ENCODE measurements around the gene BANK1.

BANK1 gene

DNA sequence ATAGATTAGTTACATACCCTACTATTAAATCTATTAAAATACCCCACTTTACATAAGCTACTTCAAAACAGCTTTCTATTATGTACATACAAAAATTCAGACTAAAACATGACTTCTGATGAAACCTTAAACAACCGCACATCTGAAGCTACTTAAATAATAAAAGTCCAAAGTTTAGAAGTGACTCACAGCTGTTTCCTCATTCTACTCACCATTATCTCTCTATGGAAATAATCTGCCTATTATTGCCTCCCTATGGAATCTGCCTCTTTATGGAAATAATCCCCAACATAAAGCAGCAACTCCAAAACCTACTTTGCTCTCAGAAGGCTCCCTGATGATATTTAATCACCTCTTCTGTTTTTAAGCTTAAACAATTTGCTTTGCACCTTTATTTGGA lies 15.7 kb upstream of the BANK1 start (continued):
- TF ChIP-seq, protein P1, sequence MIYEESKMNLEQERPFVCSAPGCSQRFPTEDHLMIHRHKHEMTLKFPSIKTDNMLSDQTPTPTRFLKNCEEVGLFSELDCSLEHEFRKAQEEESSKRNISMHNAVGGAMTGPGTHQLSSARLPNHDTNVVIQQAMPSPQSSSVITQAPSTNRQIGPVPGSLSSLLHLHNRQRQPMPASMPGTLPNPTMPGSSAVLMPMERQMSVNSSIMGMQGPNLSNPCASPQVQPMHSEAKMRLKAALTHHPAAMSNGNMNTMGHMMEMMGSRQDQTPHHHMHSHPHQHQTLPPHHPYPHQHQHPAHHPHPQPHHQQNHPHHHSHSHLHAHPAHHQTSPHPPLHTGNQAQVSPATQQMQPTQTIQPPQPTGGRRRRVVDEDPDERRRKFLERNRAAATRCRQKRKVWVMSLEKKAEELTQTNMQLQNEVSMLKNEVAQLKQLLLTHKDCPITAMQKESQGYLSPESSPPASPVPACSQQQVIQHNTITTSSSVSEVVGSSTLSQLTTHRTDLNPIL (CRISPR knock-in tag; IDR thresholded peaks at IDR 0.05; ENCODE audit: low read depth): no peak
- TF ChIP-seq CSDC2 (CRISPR knock-in tag; IDR thresholded peaks at IDR 0.05): no peak

DNA sequence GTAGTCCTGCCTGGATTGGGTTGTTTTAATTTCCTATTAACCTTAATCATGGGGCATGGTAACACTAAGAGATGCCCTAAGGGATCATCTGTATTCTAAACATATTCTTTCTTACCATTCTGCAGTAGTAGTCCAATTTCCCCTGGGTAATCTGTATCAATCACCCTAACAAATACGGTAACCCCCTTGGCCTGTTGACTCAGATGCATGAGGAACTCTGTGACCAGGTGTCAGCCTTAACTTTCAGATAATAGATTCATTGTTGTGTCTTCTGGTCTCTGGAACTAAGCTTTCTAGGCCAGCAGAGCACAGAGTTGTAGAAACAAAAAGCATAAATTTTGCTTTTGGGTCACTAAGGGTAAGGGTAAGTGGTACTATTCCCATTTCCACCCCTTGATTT lies 13.1 kb upstream of the BANK1 start:
- no peak for ATAC-seq
- TF ChIP-seq SNAI2 (CRISPR knock-in tag; IDR thresholded peaks at IDR 0.05) (no peak), ISL1 (CRISPR knock-in tag; IDR thresholded peaks at IDR 0.05) (no peak), TOX (CRISPR knock-in tag; IDR thresholded peaks at IDR 0.05; ENCODE audit: borderline replicate concordance) (no peak), ESRRG (CRISPR knock-in tag; IDR thresholded peaks at IDR 0.05) (no peak), TCF4 (CRISPR knock-in tag; IDR thresholded peaks at IDR 0.05; ENCODE audit: borderline replicate concordance) (no peak), ZC3H10 (CRISPR knock-in tag; IDR thresholded peaks at IDR 0.05) (no peak), ARNTL (CRISPR knock-in tag; IDR thresholded peaks at IDR 0.05; ENCODE audit: borderline replicate concordance, low read depth) (no peak), OSR1 (CRISPR knock-in tag; IDR thresholded peaks at IDR 0.05) (no peak), ZNF8 (CRISPR knock-in tag; IDR thresholded peaks at IDR 0.05) (no peak), RARB (CRISPR knock-in tag; IDR thresholded peaks at IDR 0.05) (no peak), BACH2 (CRISPR knock-in tag; IDR thresholded peaks at IDR 0.05; ENCODE audit: borderline replicate concordance) (no peak), GLIS3 (CRISPR knock-in tag; IDR thresholded peaks at IDR 0.05) (no peak)
- TF ChIP-seq, protein P2, sequence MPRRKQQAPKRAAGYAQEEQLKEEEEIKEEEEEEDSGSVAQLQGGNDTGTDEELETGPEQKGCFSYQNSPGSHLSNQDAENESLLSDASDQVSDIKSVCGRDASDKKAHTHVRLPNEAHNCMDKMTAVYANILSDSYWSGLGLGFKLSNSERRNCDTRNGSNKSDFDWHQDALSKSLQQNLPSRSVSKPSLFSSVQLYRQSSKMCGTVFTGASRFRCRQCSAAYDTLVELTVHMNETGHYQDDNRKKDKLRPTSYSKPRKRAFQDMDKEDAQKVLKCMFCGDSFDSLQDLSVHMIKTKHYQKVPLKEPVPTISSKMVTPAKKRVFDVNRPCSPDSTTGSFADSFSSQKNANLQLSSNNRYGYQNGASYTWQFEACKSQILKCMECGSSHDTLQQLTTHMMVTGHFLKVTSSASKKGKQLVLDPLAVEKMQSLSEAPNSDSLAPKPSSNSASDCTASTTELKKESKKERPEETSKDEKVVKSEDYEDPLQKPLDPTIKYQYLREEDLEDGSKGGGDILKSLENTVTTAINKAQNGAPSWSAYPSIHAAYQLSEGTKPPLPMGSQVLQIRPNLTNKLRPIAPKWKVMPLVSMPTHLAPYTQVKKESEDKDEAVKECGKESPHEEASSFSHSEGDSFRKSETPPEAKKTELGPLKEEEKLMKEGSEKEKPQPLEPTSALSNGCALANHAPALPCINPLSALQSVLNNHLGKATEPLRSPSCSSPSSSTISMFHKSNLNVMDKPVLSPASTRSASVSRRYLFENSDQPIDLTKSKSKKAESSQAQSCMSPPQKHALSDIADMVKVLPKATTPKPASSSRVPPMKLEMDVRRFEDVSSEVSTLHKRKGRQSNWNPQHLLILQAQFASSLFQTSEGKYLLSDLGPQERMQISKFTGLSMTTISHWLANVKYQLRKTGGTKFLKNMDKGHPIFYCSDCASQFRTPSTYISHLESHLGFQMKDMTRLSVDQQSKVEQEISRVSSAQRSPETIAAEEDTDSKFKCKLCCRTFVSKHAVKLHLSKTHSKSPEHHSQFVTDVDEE (CRISPR knock-in tag; IDR thresholded peaks at IDR 0.05): no peak
- TF ChIP-seq, protein P3, sequence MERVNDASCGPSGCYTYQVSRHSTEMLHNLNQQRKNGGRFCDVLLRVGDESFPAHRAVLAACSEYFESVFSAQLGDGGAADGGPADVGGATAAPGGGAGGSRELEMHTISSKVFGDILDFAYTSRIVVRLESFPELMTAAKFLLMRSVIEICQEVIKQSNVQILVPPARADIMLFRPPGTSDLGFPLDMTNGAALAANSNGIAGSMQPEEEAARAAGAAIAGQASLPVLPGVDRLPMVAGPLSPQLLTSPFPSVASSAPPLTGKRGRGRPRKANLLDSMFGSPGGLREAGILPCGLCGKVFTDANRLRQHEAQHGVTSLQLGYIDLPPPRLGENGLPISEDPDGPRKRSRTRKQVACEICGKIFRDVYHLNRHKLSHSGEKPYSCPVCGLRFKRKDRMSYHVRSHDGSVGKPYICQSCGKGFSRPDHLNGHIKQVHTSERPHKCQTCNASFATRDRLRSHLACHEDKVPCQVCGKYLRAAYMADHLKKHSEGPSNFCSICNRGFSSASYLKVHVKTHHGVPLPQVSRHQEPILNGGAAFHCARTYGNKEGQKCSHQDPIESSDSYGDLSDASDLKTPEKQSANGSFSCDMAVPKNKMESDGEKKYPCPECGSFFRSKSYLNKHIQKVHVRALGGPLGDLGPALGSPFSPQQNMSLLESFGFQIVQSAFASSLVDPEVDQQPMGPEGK (CRISPR knock-in tag; IDR thresholded peaks at IDR 0.05; ENCODE audit: borderline replicate concordance): no peak

DNA sequence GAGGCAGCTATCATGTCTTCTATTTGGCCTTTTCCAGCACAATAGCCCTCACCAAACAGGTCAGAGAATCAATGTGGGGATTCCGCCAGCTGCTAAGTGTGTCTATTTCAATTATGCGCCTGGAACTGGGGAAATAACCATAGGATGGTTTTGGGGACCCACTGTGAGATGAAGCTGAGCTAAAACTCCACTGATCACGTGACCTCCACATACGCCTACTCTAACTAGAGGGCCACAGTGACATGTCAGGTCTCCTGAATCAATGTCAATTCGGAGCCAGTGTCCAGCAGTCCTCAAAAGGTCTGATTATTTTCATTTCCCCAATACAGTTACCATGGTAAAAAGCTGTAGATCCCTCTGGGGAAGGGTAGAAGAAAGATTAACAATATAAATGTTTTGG lies 10.2 kb upstream of the BANK1 start:
- no peak for ATAC-seq
- TF ChIP-seq, protein P3 (CRISPR knock-in tag; IDR thresholded peaks at IDR 0.05; ENCODE audit: borderline replicate concordance): no peak
- TF ChIP-seq TOX (CRISPR knock-in tag; IDR thresholded peaks at IDR 0.05; ENCODE audit: borderline replicate concordance): no peak
- no peak for TF ChIP-seq ZNF8 (CRISPR knock-in tag; IDR thresholded peaks at IDR 0.05)
- TF ChIP-seq, protein P1 (CRISPR knock-in tag; IDR thresholded peaks at IDR 0.05; ENCODE audit: low read depth): no peak
- no peak for TF ChIP-seq ZNF565 (CRISPR knock-in tag; conservative IDR thresholded peaks at IDR 0.05; ENCODE audit: low read depth)
- TF ChIP-seq GLIS3 (CRISPR knock-in tag; IDR thresholded peaks at IDR 0.05): no peak
- no peak for TF ChIP-seq ISL1 (CRISPR knock-in tag; IDR thresholded peaks at IDR 0.05)
- TF ChIP-seq ZNF70 (CRISPR knock-in tag; IDR thresholded peaks at IDR 0.05): no peak
- no peak for TF ChIP-seq TCF4 (CRISPR knock-in tag; IDR thresholded peaks at IDR 0.05; ENCODE audit: borderline replicate concordance)
- TF ChIP-seq ZFP3 (CRISPR knock-in tag; IDR thresholded peaks at IDR 0.05): no peak
- TF ChIP-seq ARNTL (CRISPR knock-in tag; IDR thresholded peaks at IDR 0.05; ENCODE audit: borderline replicate concordance, low read depth): no peak
- TF ChIP-seq, protein P4, sequence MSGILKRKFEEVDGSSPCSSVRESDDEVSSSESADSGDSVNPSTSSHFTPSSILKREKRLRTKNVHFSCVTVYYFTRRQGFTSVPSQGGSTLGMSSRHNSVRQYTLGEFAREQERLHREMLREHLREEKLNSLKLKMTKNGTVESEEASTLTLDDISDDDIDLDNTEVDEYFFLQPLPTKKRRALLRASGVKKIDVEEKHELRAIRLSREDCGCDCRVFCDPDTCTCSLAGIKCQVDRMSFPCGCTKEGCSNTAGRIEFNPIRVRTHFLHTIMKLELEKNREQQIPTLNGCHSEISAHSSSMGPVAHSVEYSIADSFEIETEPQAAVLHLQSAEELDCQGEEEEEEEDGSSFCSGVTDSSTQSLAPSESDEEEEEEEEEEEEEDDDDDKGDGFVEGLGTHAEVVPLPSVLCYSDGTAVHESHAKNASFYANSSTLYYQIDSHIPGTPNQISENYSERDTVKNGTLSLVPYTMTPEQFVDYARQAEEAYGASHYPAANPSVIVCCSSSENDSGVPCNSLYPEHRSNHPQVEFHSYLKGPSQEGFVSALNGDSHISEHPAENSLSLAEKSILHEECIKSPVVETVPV (CRISPR knock-in tag; IDR thresholded peaks at IDR 0.05): no peak
- TF ChIP-seq, protein P2 (CRISPR knock-in tag; IDR thresholded peaks at IDR 0.05): no peak
- TF ChIP-seq ESRRG (CRISPR knock-in tag; IDR thresholded peaks at IDR 0.05): no peak
- no peak for TF ChIP-seq PPARA (CRISPR knock-in tag; IDR thresholded peaks at IDR 0.05; ENCODE audit: borderline replicate concordance)
- TF ChIP-seq OSR1 (CRISPR knock-in tag; IDR thresholded peaks at IDR 0.05): no peak
- no peak for TF ChIP-seq RARB (CRISPR knock-in tag; IDR thresholded peaks at IDR 0.05)
